Tibial nerve (tissue), 4 donors: ENCODE results near the gene GNGT1. TPM values are rescaled to one million over a fixed set of nuclear protein-coding genes. Genes with fewer than 3 reads are reported as not detected.

Source experiments
- DNase-seq, 2 donors: peaks; one replicate each; pipeline ENCODE4 v3.0.0-alpha.2; 2019; ENCODE audit warnings: low spot score in 2 of 2
- H3K27ac ChIP-seq, 4 donors: fragments of 200-600 bp; sonication (generic) in 3 of 4; one replicate each; pipeline ENCODE4 v1.5.1; 2017 to 2019; ENCODE audit warnings: mild to moderate bottlenecking in 1 of 4
- H3K27me3 ChIP-seq, 2 donors: fragments of 200-600 bp; sonication (generic) in 1 of 2; one replicate each; pipeline versions ENCODE4 v1.5.1 to v1.6.0; 2017 to 2019
- H3K36me3 ChIP-seq, 3 donors: fragments of 200-600 bp; sonication (generic); one replicate each; pipeline ENCODE4 v1.5.1; 2018 to 2019
- H3K4me1 ChIP-seq, 4 donors: fragments of 200-600 bp; sonication (generic) in 3 of 4; one replicate each; pipeline ENCODE4 v1.5.1; 2017 to 2019
- H3K4me3 ChIP-seq, 4 donors: fragments of 200-600 bp; sonication (generic) in 3 of 4; one replicate each; pipeline ENCODE4 v1.5.1; 2017 to 2019; ENCODE audit warnings: mild to moderate bottlenecking in 1 of 4, moderate library complexity in 1 of 4
- H3K9me3 ChIP-seq, 4 donors: fragments of 200-600 bp; sonication (generic) in 3 of 4; one replicate each; pipeline ENCODE4 v1.5.1; 2017 to 2019
- EP300 ChIP-seq, 2 donors: sonication (generic); formaldehyde crosslinking; IDR thresholded peaks; one replicate each; pipeline ENCODE4 v1.6.1; 2017; ENCODE audit warnings: antibody characterized with exemption in 2 of 2, mild to moderate bottlenecking in 1 of 2
- POLR2A ChIP-seq, 2 donors: fragments of 450-650 bp; IDR thresholded peaks; one replicate each; pipeline ENCODE4 v1.6.1; 2017; ENCODE audit warnings: antibody characterized with exemption in 2 of 2, mild to moderate bottlenecking in 2 of 2, moderate library complexity in 2 of 2
- WGBS, 2 donors: methylation state at CpG; one replicate each; pipeline ENCODE4 v1.1.5; 2018; 5-methylcytosine and 5-hydroxymethylcytosine counted together
- total RNA-seq, 4 donors: library from RNA; depleted of rRNA; stranded (reverse); fragments of >200 nt; gene quantifications; one replicate each; pipeline ENCODE4 v1.1.0, GENCODE V29; 2016
- TF ChIP-seq, protein P1 (sequence below), 5 experiments: fragments of 200-600 bp in 3 of 5; fragments of 450-650 bp in 2 of 5; sonication (generic) in 3 of 5; IDR thresholded peaks; one replicate each; pipeline ENCODE4 v1.5.1; 2016 to 2019; ENCODE audit warnings: antibody characterized with exemption in 5 of 5, mild to moderate bottlenecking in 3 of 5, moderate library complexity in 2 of 5

The GNGT1 gene
- total RNA-seq, 4 donors from 2014 or later = not detected

GRCh38 chr7:93883078-93883916, 23.1 kb upstream of the GNGT1 start:
- TF ChIP-seq EP300 (IDR thresholded peaks at IDR 0.05) (no peak), POLR2A (IDR thresholded peaks at IDR 0.05) (no peak)
- TF ChIP-seq, protein P1, sequence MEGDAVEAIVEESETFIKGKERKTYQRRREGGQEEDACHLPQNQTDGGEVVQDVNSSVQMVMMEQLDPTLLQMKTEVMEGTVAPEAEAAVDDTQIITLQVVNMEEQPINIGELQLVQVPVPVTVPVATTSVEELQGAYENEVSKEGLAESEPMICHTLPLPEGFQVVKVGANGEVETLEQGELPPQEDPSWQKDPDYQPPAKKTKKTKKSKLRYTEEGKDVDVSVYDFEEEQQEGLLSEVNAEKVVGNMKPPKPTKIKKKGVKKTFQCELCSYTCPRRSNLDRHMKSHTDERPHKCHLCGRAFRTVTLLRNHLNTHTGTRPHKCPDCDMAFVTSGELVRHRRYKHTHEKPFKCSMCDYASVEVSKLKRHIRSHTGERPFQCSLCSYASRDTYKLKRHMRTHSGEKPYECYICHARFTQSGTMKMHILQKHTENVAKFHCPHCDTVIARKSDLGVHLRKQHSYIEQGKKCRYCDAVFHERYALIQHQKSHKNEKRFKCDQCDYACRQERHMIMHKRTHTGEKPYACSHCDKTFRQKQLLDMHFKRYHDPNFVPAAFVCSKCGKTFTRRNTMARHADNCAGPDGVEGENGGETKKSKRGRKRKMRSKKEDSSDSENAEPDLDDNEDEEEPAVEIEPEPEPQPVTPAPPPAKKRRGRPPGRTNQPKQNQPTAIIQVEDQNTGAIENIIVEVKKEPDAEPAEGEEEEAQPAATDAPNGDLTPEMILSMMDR (IDR thresholded peaks at IDR 0.05) = no peak
- no peaks in the 10 kb centered on the region for H3K36me3 ChIP-seq
- H3K4me3 ChIP-seq = no peak overlapping the region
- WGBS, 2 donors = 84 to 86% methylated on average over 3 of the region's 3 CpGs
- DNase-seq = no peak
- no peaks in the 10 kb centered on the region for H3K4me1 ChIP-seq
- H3K27ac ChIP-seq = no peak overlapping the region
- H3K27me3 ChIP-seq = no peaks in the 10 kb centered on the region
- peaks cover 0 to 9% (median 4%) of the 10 kb centered on the region in 4 donors for H3K9me3 ChIP-seq

DNA sequence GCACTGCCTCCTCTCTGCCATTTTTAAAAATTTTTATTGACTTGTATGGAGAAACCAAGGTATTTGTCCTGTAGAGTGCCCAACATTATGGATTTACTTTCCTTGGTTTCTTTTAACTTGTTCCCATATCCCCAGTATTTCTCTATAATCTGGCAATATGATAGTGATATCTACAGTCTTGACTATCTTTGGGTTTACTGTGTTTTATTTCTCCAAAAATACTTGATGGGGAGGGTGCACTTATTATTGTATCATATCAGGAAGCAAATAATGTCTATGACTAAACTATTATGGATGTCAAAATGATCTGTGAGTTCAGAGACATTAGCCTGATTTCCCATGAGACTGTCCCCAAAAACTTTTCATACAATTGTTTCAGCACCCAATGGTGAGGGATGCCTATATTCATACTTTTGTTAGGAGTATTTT, 22.4 kb upstream of the GNGT1 start:
- no peaks in the 10 kb centered on the region for H3K27me3 ChIP-seq
- no peak for DNase-seq
- no peak overlapping the region for H3K27ac ChIP-seq
- no peaks in the 10 kb centered on the region for H3K4me1 ChIP-seq
- H3K36me3 ChIP-seq = no peaks in the 10 kb centered on the region
- TF ChIP-seq EP300 (IDR thresholded peaks at IDR 0.05) (no peak), POLR2A (IDR thresholded peaks at IDR 0.05) (no peak)
- TF ChIP-seq, protein P1 (IDR thresholded peaks at IDR 0.05) = no peak
- peaks cover 0 to 7% (median 2%) of the 10 kb centered on the region in 4 donors for H3K9me3 ChIP-seq
- no peak overlapping the region for H3K4me3 ChIP-seq

DNA sequence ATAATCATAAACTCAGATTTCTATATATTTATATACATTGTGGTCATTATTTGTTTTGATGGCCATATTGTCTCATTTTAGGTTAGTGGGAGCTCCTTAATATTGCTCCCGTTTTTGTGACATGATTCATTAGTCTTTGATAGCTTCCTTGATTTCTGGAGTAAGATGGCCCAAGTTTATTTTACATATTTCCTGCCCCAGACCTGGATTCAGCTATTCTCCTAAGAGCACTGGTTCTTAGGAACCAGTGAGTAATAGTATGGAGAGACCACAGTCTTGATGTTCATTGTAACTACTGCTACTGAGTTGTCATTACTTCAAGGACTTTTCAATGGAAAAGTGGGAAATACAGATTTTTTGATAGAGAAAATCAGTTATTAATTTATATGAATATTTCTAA, 21.8 kb upstream of the GNGT1 start:
- Histone ChIP-seq H3K9me3 (peaks cover 0 to 4% (median 0%) of the 10 kb centered on the region in 4 donors), H3K36me3 (no peaks in the 10 kb centered on the region), H3K4me1 (peaks cover 0 to 2% (median 0%) of the 10 kb centered on the region in 4 donors), H3K27ac (no peak overlapping the region), H3K4me3 (no peak overlapping the region), H3K27me3 (no peaks in the 10 kb centered on the region)
- DNase-seq = no peak
- TF ChIP-seq, protein P1 (IDR thresholded peaks at IDR 0.05) = no peak
- TF ChIP-seq POLR2A (IDR thresholded peaks at IDR 0.05) (no peak), EP300 (IDR thresholded peaks at IDR 0.05) (no peak)
- WGBS, 2 donors = 56 to 89% methylated on average over 1 of the region's 1 CpG

DNA sequence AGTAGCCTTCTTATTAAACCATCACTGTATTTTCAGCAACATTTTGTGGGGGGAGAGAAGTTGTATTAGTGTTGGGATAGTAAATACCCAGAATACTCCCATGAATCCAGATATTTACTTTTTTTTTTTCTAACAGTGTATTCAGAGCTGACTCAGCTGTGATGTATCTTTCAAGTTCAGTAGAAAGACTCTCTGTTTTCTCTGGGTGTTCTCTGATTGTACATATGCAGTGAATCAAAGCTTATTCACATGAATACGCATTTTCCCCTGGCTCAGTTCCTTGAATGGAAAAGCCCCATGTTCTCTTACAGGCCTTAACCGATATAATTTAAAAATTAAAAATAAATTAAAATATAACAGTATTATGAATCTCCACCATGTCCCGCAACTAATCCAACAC, 17.1 kb upstream of the GNGT1 start:
- H3K4me3 ChIP-seq = no peak overlapping the region
- no peak for TF ChIP-seq EP300 (IDR thresholded peaks at IDR 0.05)
- no peak for TF ChIP-seq POLR2A (IDR thresholded peaks at IDR 0.05)
- TF ChIP-seq, protein P1 (IDR thresholded peaks at IDR 0.05) = no peak
- 62 to 66% methylated on average over 3 of the region's 3 CpGs for WGBS, 2 donors

DNA sequence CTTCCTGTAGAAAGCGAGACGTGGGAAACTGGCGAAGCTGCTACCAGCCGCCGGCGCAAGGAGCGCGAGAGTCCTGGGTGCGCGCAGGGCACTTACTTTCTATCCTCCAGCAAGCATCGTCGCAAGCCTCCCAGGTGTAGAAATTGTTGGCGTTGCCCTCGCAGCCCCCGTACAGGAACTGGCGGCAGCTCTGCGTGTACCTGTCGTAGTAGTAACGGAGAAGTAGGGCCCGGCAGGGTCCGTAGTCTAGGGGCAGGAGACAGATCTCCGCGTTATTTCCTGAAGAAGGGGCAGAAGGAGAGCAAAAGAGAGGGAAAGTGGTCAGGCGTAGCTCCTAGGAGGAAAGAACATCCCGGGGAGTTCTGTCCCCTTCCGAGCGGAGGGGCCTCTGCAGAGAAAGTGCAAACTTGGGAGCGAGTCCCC, 16.3 kb upstream of the GNGT1 start:
- TF ChIP-seq POLR2A (IDR thresholded peaks at IDR 0.05) (no peak), EP300 (IDR thresholded peaks at IDR 0.05) (no peak)
- TF ChIP-seq, protein P1 (IDR thresholded peaks at IDR 0.05) = no peak
- Histone ChIP-seq H3K27ac (no peak overlapping the region), H3K4me3 (peak overlapping the region; percentile 26 to 77 (median 52)), H3K9me3 (no peaks in the 10 kb centered on the region), H3K4me1 (peaks cover 0 to 20% (median 2%) of the 10 kb centered on the region in 4 donors), H3K36me3 (no peaks in the 10 kb centered on the region), H3K27me3 (peaks cover 0 to 12% of the 10 kb centered on the region in 2 donors)
- no peak for DNase-seq
- WGBS, 2 donors = 2 to 3% methylated on average over 28 of the region's 28 CpGs

More for the DNA sequence above, 17.1 kb upstream of the GNGT1 start:
- no peaks in the 10 kb centered on the region for H3K36me3 ChIP-seq
- peaks cover 0 to 12% of the 10 kb centered on the region in 2 donors for H3K27me3 ChIP-seq
- H3K27ac ChIP-seq = no peak overlapping the region
- no peaks in the 10 kb centered on the region for H3K9me3 ChIP-seq
- no peak for DNase-seq
- H3K4me1 ChIP-seq = peaks cover 0 to 17% (median 2%) of the 10 kb centered on the region in 4 donors
